ENCODE measurements around the gene MYO3B.

GRCh38 chr2:170573671-170574070 lies 395.7 kb downstream of the MYO3B start:
- no peak for TF ChIP-seq EZH2phosphoT487 (IDR thresholded peaks at IDR 0.05; ENCODE audit: insufficient read depth, low read depth)
- no peak for TF ChIP-seq EZH2 (IDR thresholded peaks at IDR 0.05; ENCODE audit: insufficient read depth, poor library complexity, severe bottlenecking)

Data from GM23248 (cell line).